ENCODE data around the gene PCDHA10.

DNA sequence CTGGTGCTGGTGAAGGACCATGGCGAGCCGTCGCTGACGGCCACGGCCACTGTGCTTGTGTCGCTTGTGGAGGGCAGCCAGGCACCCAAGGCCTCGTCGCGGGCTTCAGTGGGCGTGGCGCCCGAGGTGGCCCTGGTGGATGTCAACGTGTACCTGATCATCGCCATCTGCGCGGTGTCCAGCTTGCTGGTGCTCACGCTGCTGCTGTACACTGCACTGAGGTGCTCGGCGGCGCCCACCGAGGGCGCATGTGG lies 2.2 kb downstream of the PCDHA10 start:
- TF ChIP-seq CTCF (IDR thresholded peaks at IDR 0.05; ENCODE audit: insufficient read depth, low read length) (no peak), POLR2AphosphoS5 (IDR thresholded peaks at IDR 0.05; ENCODE audit: low read depth) (no peak), SPI1 (IDR thresholded peaks at IDR 0.05; ENCODE audit: borderline replicate concordance, low read depth) (no peak)
- TF ChIP-seq, protein P1, sequence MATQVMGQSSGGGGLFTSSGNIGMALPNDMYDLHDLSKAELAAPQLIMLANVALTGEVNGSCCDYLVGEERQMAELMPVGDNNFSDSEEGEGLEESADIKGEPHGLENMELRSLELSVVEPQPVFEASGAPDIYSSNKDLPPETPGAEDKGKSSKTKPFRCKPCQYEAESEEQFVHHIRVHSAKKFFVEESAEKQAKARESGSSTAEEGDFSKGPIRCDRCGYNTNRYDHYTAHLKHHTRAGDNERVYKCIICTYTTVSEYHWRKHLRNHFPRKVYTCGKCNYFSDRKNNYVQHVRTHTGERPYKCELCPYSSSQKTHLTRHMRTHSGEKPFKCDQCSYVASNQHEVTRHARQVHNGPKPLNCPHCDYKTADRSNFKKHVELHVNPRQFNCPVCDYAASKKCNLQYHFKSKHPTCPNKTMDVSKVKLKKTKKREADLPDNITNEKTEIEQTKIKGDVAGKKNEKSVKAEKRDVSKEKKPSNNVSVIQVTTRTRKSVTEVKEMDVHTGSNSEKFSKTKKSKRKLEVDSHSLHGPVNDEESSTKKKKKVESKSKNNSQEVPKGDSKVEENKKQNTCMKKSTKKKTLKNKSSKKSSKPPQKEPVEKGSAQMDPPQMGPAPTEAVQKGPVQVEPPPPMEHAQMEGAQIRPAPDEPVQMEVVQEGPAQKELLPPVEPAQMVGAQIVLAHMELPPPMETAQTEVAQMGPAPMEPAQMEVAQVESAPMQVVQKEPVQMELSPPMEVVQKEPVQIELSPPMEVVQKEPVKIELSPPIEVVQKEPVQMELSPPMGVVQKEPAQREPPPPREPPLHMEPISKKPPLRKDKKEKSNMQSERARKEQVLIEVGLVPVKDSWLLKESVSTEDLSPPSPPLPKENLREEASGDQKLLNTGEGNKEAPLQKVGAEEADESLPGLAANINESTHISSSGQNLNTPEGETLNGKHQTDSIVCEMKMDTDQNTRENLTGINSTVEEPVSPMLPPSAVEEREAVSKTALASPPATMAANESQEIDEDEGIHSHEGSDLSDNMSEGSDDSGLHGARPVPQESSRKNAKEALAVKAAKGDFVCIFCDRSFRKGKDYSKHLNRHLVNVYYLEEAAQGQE (IDR thresholded peaks at IDR 0.05; ENCODE audit: insufficient replicate concordance, low read depth) = no peak

Data from HL-60 (cell line).